Effector memory CD8-positive, alpha-beta T cell (primary cell): Measurements from ENCODE around the gene DPP6.

ENCODE experiments used
- ATAC-seq: fragments of 150-1000 bp; cut with Tn5 transposase; replicated peaks from 2 replicates; pipeline ENCODE4 v1.10.0; 2021; ENCODE audit warnings: mild to moderate bottlenecking, moderate library complexity
- DNase-seq, 3 experiments: peaks; one replicate each; pipeline ENCODE4 v3.0.0; 2021
- H3K27ac Mint-ChIP-seq, 2 donors: one replicate each; pipeline ENCODE4 v1.8.0; 2022; ENCODE audit warnings: mild to moderate bottlenecking in 2 of 2, mixed read lengths in 2 of 2, moderate library complexity in 2 of 2
- H3K27me3 Mint-ChIP-seq, 2 donors: one replicate each; pipeline ENCODE4 v1.8.0; 2022; ENCODE audit warnings: mixed read lengths in 2 of 2
- H3K36me3 Mint-ChIP-seq: one replicate; pipeline ENCODE4 v1.8.0; 2022; ENCODE audit warnings: mild to moderate bottlenecking, moderate library complexity, mixed read lengths; ENCODE audit not compliant: insufficient read depth
- H3K4me1 Mint-ChIP-seq, 2 donors: one replicate each; pipeline ENCODE4 v1.8.0; 2022; ENCODE audit warnings: low read depth in 2 of 2, mixed read lengths in 2 of 2
- H3K4me3 Mint-ChIP-seq, 2 donors: one replicate each; pipeline ENCODE4 v1.8.0; 2022; ENCODE audit warnings: mild to moderate bottlenecking in 2 of 2, mixed read lengths in 2 of 2, moderate library complexity in 2 of 2
- H3K9me3 Mint-ChIP-seq, 2 donors: one replicate each; pipeline ENCODE4 v1.8.0; 2022; ENCODE audit warnings: mixed read lengths in 2 of 2

The DPP6 gene

GRCh38 chr7:154437234-154437633 is 385.0 kb downstream of the DPP6 start:
- H3K27me3 Mint-ChIP-seq = no peaks in the 10 kb centered on the region
- no peaks in the 10 kb centered on the region for H3K36me3 Mint-ChIP-seq
- peaks cover 5 to 21% of the 10 kb centered on the region in 2 donors for H3K9me3 Mint-ChIP-seq
- no peaks in the 10 kb centered on the region for H3K4me1 Mint-ChIP-seq
- H3K27ac Mint-ChIP-seq = no peak overlapping the region
- H3K4me3 Mint-ChIP-seq = no peak overlapping the region
- DNase-seq = no peak
- no peak for ATAC-seq

GRCh38 chr7:154438571-154439367 is 386.6 kb downstream of the DPP6 start:
- ATAC-seq (no peak), DNase-seq (no peak)
- Mint-ChIP-seq H3K36me3 (no peaks in the 10 kb centered on the region), H3K27me3 (no peaks in the 10 kb centered on the region), H3K9me3 (peaks cover 6 to 28% of the 10 kb centered on the region in 2 donors), H3K4me3 (no peak overlapping the region), H3K27ac (no peak overlapping the region), H3K4me1 (no peaks in the 10 kb centered on the region)

GRCh38 chr7:154440058-154440457 is 387.9 kb downstream of the DPP6 start:
- Mint-ChIP-seq H3K27me3 (no peaks in the 10 kb centered on the region), H3K4me1 (no peaks in the 10 kb centered on the region), H3K27ac (no peak overlapping the region), H3K36me3 (no peaks in the 10 kb centered on the region), H3K9me3 (peaks cover 2 to 15% of the 10 kb centered on the region in 2 donors), H3K4me3 (no peak overlapping the region)
- ATAC-seq (no peak), DNase-seq (no peak)

- no peaks in the 10 kb centered on the region for H3K36me3 Mint-ChIP-seq
- no peaks in the 10 kb centered on the region for H3K4me1 Mint-ChIP-seq
- H3K4me3 Mint-ChIP-seq = no peak overlapping the region
- DNase-seq = no peak
- H3K9me3 Mint-ChIP-seq = peaks cover 2 to 18% of the 10 kb centered on the region in 2 donors
- H3K27ac Mint-ChIP-seq = no peak overlapping the region
- no peaks in the 10 kb centered on the region for H3K27me3 Mint-ChIP-seq
- no peak for ATAC-seq
Observed at GRCh38 chr7:154440651-154441050, 388.5 kb downstream of the DPP6 start.

GRCh38 chr7:154441811-154442210 is 389.6 kb downstream of the DPP6 start:
- H3K27me3 Mint-ChIP-seq = no peaks in the 10 kb centered on the region
- no peaks in the 10 kb centered on the region for H3K4me1 Mint-ChIP-seq
- H3K36me3 Mint-ChIP-seq = no peaks in the 10 kb centered on the region

GRCh38 chr7:154442939-154443338 is 390.7 kb downstream of the DPP6 start:
- H3K27ac Mint-ChIP-seq = no peak overlapping the region
- no peaks in the 10 kb centered on the region for H3K4me1 Mint-ChIP-seq
- ATAC-seq (no peak), DNase-seq (no peak)
- no peaks in the 10 kb centered on the region for H3K27me3 Mint-ChIP-seq
- H3K36me3 Mint-ChIP-seq = no peaks in the 10 kb centered on the region
- H3K4me3 Mint-ChIP-seq = no peak overlapping the region
- H3K9me3 Mint-ChIP-seq = peaks cover 2 to 18% of the 10 kb centered on the region in 2 donors

More at GRCh38 chr7:154441811-154442210, 389.6 kb downstream of the DPP6 start:
- Mint-ChIP-seq H3K9me3 (peaks cover 2 to 18% of the 10 kb centered on the region in 2 donors), H3K27ac (no peak overlapping the region), H3K4me3 (no peak overlapping the region)
- ATAC-seq (no peak), DNase-seq (no peak)

DNA sequence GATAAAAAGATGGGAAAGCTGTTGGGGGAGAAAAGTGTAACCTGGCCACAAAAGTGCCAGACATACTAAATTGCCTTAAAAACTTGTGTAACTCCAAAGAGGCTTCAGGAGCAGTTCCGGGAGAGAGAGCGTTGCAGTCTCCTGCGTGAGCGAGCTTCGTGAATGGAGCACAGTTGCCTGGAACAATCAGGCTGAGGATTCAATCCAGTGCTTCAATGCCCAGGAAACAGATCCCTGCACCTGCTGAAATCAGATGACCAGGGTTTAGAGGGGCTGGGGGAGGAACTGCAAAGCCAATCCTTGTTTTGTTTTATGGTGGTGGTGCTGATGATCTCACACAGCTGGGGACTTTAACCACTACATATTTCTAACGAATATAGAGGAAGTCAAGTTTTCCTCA is 398.3 kb downstream of the DPP6 start:
- Mint-ChIP-seq H3K4me3 (no peak overlapping the region), H3K27me3 (no peaks in the 10 kb centered on the region), H3K36me3 (no peaks in the 10 kb centered on the region), H3K27ac (no peak overlapping the region), H3K4me1 (no peaks in the 10 kb centered on the region), H3K9me3 (peaks cover 2 to 9% of the 10 kb centered on the region in 2 donors)
- ATAC-seq (no peak), DNase-seq (no peak)

DNA sequence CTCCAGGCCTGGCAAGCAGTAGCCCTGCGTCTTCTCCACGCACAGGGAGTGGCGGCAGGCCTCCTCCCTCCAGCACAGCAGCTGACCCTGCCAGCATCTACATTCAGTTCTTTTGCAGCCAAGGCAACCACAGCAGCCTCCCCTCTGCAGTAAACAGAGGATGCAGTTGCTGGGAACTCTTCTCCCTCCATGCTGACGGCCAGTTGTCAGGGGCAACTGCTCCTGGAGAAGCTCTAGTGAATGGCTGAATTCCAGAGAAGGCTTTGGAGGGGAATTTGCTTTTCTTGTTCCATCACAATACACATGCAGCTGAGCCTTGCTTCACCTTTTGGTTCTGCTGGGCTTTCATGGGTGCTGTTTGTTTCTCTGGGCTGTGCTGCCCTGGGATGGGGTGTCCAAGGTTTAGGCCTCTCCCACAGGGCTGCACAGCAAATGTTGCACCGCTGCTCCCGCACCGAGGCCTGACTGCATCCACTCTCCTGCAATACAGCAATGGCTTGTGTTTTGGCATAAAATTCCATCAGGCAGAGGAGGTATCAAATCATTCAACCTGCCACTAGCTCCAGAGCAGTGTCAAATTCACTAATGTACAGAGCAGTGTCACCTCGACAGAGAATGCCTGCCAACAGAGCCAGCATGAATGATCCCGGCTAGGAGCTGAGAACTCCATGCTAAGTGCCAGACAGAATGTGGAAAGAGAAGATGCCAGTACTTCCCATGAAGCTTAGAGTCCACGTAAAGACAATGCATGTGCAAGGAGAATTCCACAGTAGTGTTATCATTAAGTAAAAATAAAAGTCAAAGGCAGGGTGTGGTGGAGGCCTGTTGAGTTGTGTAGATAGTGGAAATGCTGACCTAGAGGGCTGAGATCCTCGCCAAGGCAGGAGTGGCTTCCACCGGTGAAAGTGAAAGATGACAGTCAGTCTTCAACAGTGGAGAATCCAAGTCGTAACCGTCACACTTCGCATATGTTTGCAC is 399.6 kb downstream of the DPP6 start:
- Mint-ChIP-seq H3K9me3 (peaks cover 2 to 8% of the 10 kb centered on the region in 2 donors), H3K27ac (no peak overlapping the region), H3K4me1 (no peaks in the 10 kb centered on the region), H3K4me3 (no peak overlapping the region), H3K27me3 (no peaks in the 10 kb centered on the region), H3K36me3 (no peaks in the 10 kb centered on the region)
- ATAC-seq (no peak), DNase-seq (no peak)

DNA sequence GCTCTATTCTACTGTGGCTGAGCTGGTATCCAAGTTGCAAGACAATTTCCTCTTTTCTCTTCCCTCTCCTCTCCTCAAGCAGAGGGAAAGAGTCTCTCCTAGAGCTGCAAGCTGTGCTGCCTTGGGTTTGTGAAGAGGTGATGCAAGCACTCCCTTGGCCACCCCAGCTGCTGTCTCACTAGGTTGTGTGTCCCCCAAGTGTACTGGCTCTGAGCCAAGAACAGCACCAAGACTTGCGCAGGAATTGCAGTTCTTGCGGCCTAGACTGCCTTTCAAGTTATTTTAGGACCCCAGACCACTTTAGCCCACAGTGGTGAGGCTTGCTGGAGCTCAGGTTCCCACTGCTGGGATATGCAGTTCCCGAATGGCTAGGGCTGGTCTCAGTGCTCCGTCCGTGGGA is 411.6 kb downstream of the DPP6 start:
- H3K4me1 Mint-ChIP-seq = no peaks in the 10 kb centered on the region
- no peak for ATAC-seq
- H3K27ac Mint-ChIP-seq = no peak overlapping the region
- no peak for DNase-seq
- no peaks in the 10 kb centered on the region for H3K27me3 Mint-ChIP-seq
- H3K36me3 Mint-ChIP-seq = no peaks in the 10 kb centered on the region
- H3K9me3 Mint-ChIP-seq = peaks cover 9 to 17% of the 10 kb centered on the region in 2 donors
- no peak overlapping the region for H3K4me3 Mint-ChIP-seq

- ATAC-seq = no peak
- no peak for DNase-seq
- no peak overlapping the region for H3K4me3 Mint-ChIP-seq
- peaks cover 6 to 8% of the 10 kb centered on the region in 2 donors for H3K9me3 Mint-ChIP-seq
- H3K27ac Mint-ChIP-seq = no peak overlapping the region
- no peaks in the 10 kb centered on the region for H3K36me3 Mint-ChIP-seq
- H3K4me1 Mint-ChIP-seq = no peaks in the 10 kb centered on the region
- H3K27me3 Mint-ChIP-seq = no peaks in the 10 kb centered on the region
Observed at GRCh38 chr7:154469652-154470051, 417.5 kb downstream of the DPP6 start.

DNA sequence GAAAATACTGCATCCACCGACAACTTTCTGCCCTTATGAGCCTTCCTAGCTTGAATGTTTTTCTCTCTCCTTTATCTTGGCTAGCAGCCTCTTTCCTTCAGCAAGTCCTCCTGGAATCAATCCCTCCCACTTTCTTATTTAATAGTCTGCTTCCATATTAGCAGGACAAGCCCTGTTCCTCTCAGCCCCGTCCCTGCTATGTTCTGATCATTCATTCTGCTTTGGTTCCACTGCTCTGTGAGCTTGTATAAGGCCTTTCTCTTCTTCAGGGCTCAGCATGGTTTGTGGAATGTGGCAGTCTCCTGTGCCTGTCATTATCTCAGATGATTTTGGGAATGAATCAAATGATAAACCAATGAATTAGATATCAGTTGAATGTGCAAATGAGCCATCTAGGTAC is 420.1 kb downstream of the DPP6 start:
- ATAC-seq = no peak
- Mint-ChIP-seq H3K27me3 (no peaks in the 10 kb centered on the region), H3K27ac (no peak overlapping the region), H3K4me1 (no peaks in the 10 kb centered on the region), H3K4me3 (no peak overlapping the region), H3K9me3 (peaks cover 0 to 3% of the 10 kb centered on the region in 2 donors), H3K36me3 (no peaks in the 10 kb centered on the region)
- no peak for DNase-seq

DNA sequence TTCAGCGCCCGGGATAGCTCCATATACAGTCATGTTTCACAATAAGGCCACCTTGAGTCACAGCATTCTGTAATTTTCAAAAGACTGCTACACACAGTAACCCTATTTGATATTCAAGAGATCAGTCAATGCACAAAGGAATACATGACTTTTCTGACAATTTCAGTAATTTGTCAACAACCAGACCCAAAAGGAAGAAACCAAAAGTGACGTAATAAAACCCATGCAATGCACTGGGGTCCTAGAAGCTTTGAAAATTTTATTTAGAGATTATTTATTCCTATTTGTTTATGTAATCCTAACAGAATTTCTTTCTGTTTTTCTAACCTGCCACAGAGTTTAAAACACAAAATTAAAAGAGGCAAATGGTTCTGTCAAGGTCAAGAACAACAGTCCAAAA is 421.2 kb downstream of the DPP6 start:
- H3K4me3 Mint-ChIP-seq = no peak overlapping the region
- H3K9me3 Mint-ChIP-seq = peaks cover 0 to 2% of the 10 kb centered on the region in 2 donors
- ATAC-seq (no peak), DNase-seq (no peak)
- H3K27me3 Mint-ChIP-seq = no peaks in the 10 kb centered on the region
- no peak overlapping the region for H3K27ac Mint-ChIP-seq
- H3K36me3 Mint-ChIP-seq = no peaks in the 10 kb centered on the region
- no peaks in the 10 kb centered on the region for H3K4me1 Mint-ChIP-seq

DNA sequence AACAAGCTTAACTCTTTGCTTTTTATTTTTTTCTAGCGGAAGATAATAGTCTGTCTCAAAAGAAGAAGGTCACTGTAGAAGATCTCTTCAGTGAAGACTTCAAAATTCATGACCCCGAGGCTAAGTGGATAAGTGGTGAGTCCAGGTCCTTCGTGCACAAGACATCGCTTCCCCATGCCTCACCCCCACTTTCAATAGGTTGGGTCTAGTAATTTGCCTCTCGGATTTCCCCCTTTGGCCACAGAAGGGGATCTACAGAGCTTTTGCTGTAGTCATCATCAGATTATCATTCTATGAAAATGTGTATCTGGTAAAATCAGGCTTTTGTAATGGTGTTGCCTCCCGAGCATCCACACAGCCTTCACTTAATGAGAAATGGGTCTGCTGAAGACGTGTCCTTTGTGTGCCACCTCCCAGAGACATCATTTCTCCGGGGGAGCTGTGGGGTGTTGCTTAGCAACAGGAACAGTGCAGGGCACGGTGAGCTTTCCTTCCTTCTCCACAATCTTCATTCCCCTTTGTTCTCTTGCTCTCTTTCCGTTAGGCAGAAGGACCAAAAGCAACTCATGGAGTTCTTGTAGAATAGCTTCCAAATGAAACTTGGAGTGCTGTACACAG is 422.8 kb downstream of the DPP6 start:
- no peak for ATAC-seq
- H3K4me1 Mint-ChIP-seq = no peaks in the 10 kb centered on the region
- H3K4me3 Mint-ChIP-seq = no peak overlapping the region
- H3K27me3 Mint-ChIP-seq = no peaks in the 10 kb centered on the region
- H3K9me3 Mint-ChIP-seq = peaks cover 0 to 2% of the 10 kb centered on the region in 2 donors
- no peak for DNase-seq
- H3K36me3 Mint-ChIP-seq = no peaks in the 10 kb centered on the region
- no peak overlapping the region for H3K27ac Mint-ChIP-seq
